Measurements from ENCODE around the gene CBX2.
A peak's percentile ranks its signal among the peaks of the same experiment; 100 is the strongest.

Gene CBX2

GRCh38 chr17:79791735-79792161 lies 13.8 kb downstream of the CBX2 start:
- H3F3A ChIP-seq (ENCODE audit: control insufficient read depth, insufficient read depth) = peaks cover 5% of the 10 kb centered on the region
- no peaks in the 10 kb centered on the region for H3K9me3 ChIP-seq (ENCODE audit: control insufficient read depth, insufficient read depth, low read length)
- peaks cover 9% of the 10 kb centered on the region for H3K4me1 ChIP-seq (ENCODE audit: control insufficient read depth, low read length)
- TF ChIP-seq EZH2phosphoT487 (IDR thresholded peaks at IDR 0.05; ENCODE audit: borderline replicate concordance, low read length) (0 out of 2 replicates have a peak, but pooled peaks have one; percentile 63), CTCF (IDR thresholded peaks at IDR 0.05; ENCODE audit: low read depth, low read length, poor library complexity, severe bottlenecking) (no peak)
- H3K4me2 ChIP-seq (ENCODE audit: low read length) = no peak overlapping the region
- peaks cover 14% of the 10 kb centered on the region for H3K79me2 ChIP-seq (ENCODE audit: control insufficient read depth, low read length)
- H3K9me2 ChIP-seq (replicated peaks; ENCODE audit: control insufficient read depth, low read length) = no peaks in the 10 kb centered on the region
- no peak overlapping the region for H3K4me3 ChIP-seq (ENCODE audit: low read length)
- H3K27ac ChIP-seq (ENCODE audit: low read depth, low read length) = no peak overlapping the region
- H3K36me3 ChIP-seq (ENCODE audit: control insufficient read depth, low read length) = peaks cover 12% of the 10 kb centered on the region; the same call in 1 of the 2 replicates
- H3K27me3 ChIP-seq (ENCODE audit: control insufficient read depth, low read length) = peaks cover 26% of the 10 kb centered on the region
- H4K20me1 ChIP-seq (ENCODE audit: control insufficient read depth, insufficient read depth, low read depth, low read length) = peaks cover 4% of the 10 kb centered on the region; the same call in 1 of the 2 replicates

- TF ChIP-seq EZH2phosphoT487 (IDR thresholded peaks at IDR 0.05; ENCODE audit: borderline replicate concordance, low read length) (no peak), CTCF (IDR thresholded peaks at IDR 0.05; ENCODE audit: low read depth, low read length, poor library complexity, severe bottlenecking) (no peak)
These were observed 14.5 kb downstream of the CBX2 start for GRCh38 chr17:79792341-79792871.

GRCh38 chr17:79792984-79793923 lies 15.3 kb downstream of the CBX2 start:
- TF ChIP-seq EZH2phosphoT487 (IDR thresholded peaks at IDR 0.05; ENCODE audit: borderline replicate concordance, low read length) = no peak
- TF ChIP-seq CTCF (IDR thresholded peaks at IDR 0.05; ENCODE audit: low read depth, low read length, poor library complexity, severe bottlenecking) = no peak
- H3K4me3 ChIP-seq (ENCODE audit: low read length) = no peak overlapping the region
- H4K20me1 ChIP-seq (ENCODE audit: control insufficient read depth, insufficient read depth, low read depth, low read length) = peaks cover 4% of the 10 kb centered on the region; the same call in 1 of the 2 replicates

More at GRCh38 chr17:79792341-79792871, 14.5 kb downstream of the CBX2 start:
- peaks cover 26% of the 10 kb centered on the region for H3K27me3 ChIP-seq (ENCODE audit: control insufficient read depth, low read length)
- no peak overlapping the region for H3K4me3 ChIP-seq (ENCODE audit: low read length)
- peaks cover 4% of the 10 kb centered on the region for H3F3A ChIP-seq (ENCODE audit: control insufficient read depth, insufficient read depth)
- peaks cover 12% of the 10 kb centered on the region; the same call in 1 of the 2 replicates for H3K36me3 ChIP-seq (ENCODE audit: control insufficient read depth, low read length)
- no peaks in the 10 kb centered on the region for H3K9me3 ChIP-seq (ENCODE audit: control insufficient read depth, insufficient read depth, low read length)
- peaks cover 4% of the 10 kb centered on the region; the same call in 1 of the 2 replicates for H4K20me1 ChIP-seq (ENCODE audit: control insufficient read depth, insufficient read depth, low read depth, low read length)
- H3K9me2 ChIP-seq (replicated peaks; ENCODE audit: control insufficient read depth, low read length) = no peaks in the 10 kb centered on the region
- peaks cover 9% of the 10 kb centered on the region for H3K4me1 ChIP-seq (ENCODE audit: control insufficient read depth, low read length)
- H3K27ac ChIP-seq (ENCODE audit: low read depth, low read length) = no peak overlapping the region
- H3K79me2 ChIP-seq (ENCODE audit: control insufficient read depth, low read length) = peaks cover 14% of the 10 kb centered on the region
- H3K4me2 ChIP-seq (ENCODE audit: low read length) = no peak overlapping the region

More at GRCh38 chr17:79792984-79793923, 15.3 kb downstream of the CBX2 start:
- H3K4me1 ChIP-seq (ENCODE audit: control insufficient read depth, low read length) = peaks cover 16% of the 10 kb centered on the region
- H3F3A ChIP-seq (ENCODE audit: control insufficient read depth, insufficient read depth) = no peaks in the 10 kb centered on the region
- H3K79me2 ChIP-seq (ENCODE audit: control insufficient read depth, low read length) = peaks cover 14% of the 10 kb centered on the region
- H3K27ac ChIP-seq (ENCODE audit: low read depth, low read length) = no peak overlapping the region
- H3K4me2 ChIP-seq (ENCODE audit: low read length) = no peak overlapping the region
- no peaks in the 10 kb centered on the region for H3K9me3 ChIP-seq (ENCODE audit: control insufficient read depth, insufficient read depth, low read length)
- H3K36me3 ChIP-seq (ENCODE audit: control insufficient read depth, low read length) = peaks cover 12% of the 10 kb centered on the region; the same call in 1 of the 2 replicates
- no peaks in the 10 kb centered on the region for H3K9me2 ChIP-seq (replicated peaks; ENCODE audit: control insufficient read depth, low read length)
- peaks cover 30% of the 10 kb centered on the region for H3K27me3 ChIP-seq (ENCODE audit: control insufficient read depth, low read length)

Data from DOHH2 (cell line).